ENCODE results near the gene RAI1. TPM values are rescaled to one million over a fixed set of nuclear protein-coding genes. Genes with fewer than 3 reads are reported as not detected.
A peak's percentile ranks its signal among the peaks of the same experiment; 100 is the strongest.

The RAI1 gene
- total and polyA plus RNA-seq, 2 of the 13 experiments (the other 11 are each of a cell fraction or from before 2014, with no cell fraction given): 3.4 to 5.2 TPM

- FAIRE-seq: no peak
- H3K9me3 ChIP-seq (ENCODE audit: low read length): no peaks in the 10 kb centered on the region
- H3K4me1 ChIP-seq (ENCODE audit: insufficient read depth, low read length): peaks cover 59% of the 10 kb centered on the region
- peak overlapping the region; percentile 82 for H3K9ac ChIP-seq (ENCODE audit: insufficient read depth, low read depth, low read length)
- POLR2A ChIA-PET: interaction anchor here (0.6 to 4.8 kb wide), 4 partner anchors 9 to 22 kb away, joined by 3 to 40 read pairs (median 4); no protein-coding TSS in a partner anchor
- 0% methylated on average over 5 of the region's 68 CpGs for WGBS (ENCODE audit: low lambda C conversion rate)
- H3K4me3 ChIP-seq (replicated peaks in 1 of 3; ENCODE audit: insufficient read depth in 1 of 3, low read depth in 2 of 3, low read length in 3 of 3): peak overlapping the region; percentile 90 to 96 (median 95)
- no peaks in the 10 kb centered on the region; a peak in 1 of 5 replicates for H3K27me3 ChIP-seq (ENCODE audit: control insufficient read depth in 1 of 2, insufficient read depth in 2 of 2, low read length in 2 of 2)
- in situ Hi-C loops (cut with HindIII; ENCODE audit: extremely low pct_ligation_motif_present, low pct_unique_long_range_greater_than_20kb) (loop anchor here (5.0 kb wide), 1 partner anchor 40 kb away; no protein-coding TSS in a partner anchor), intact Hi-C loops (cut with micrococcal nuclease; ENCODE audit: unreplicated experiment) (loop anchor here (5.0 kb wide), 1 partner anchor 35 kb away; no protein-coding TSS in a partner anchor)
- peak overlapping the region; percentile 82 for H3K27ac ChIP-seq (ENCODE audit: extremely low read length, insufficient read depth, low read length)
- H3K4me2 ChIP-seq (ENCODE audit: low read depth, low read length): peak overlapping the region; percentile 90
- peak; percentile 16 for ATAC-seq
- CTCF ChIA-PET (ENCODE audit: low intra/inter-chr PET ratio, low total read pairs): interaction anchor here (0.6 to 1.4 kb wide), 2 partner anchors 95 to 178 kb away, joined by 3 to 6 read pairs; no protein-coding TSS in a partner anchor
- H3K79me2 ChIP-seq (ENCODE audit: insufficient read depth, low read length): peaks cover 44% of the 10 kb centered on the region
- no TSS peak for BruUV-seq (replicated peaks)
- no peak overlapping the region for H2AFZ ChIP-seq (ENCODE audit: low read length)
- DNase-seq (ENCODE audit: low spot score): no peak
- H4K20me1 ChIP-seq (ENCODE audit: insufficient read depth, low read length): peaks cover 29% of the 10 kb centered on the region
- no peaks in the 10 kb centered on the region; a peak in 2 of 5 replicates for H3K36me3 ChIP-seq (replicated peaks in 1 of 2; ENCODE audit: control insufficient read depth in 1 of 2, insufficient read depth in 2 of 2, low read length in 2 of 2)
- TF ChIP-seq POLR2AphosphoS2 (IDR thresholded peaks at IDR 0.05; ENCODE audit: low read depth, low read length): no peak
- no peak; the same call in 1 of the 2 replicates for TF ChIP-seq KAT7 (CRISPR knock-in tag; IDR thresholded peaks at IDR 0.05; ENCODE audit: borderline replicate concordance)
- no peak for TF ChIP-seq ZNF83 (CRISPR knock-in tag; IDR thresholded peaks at IDR 0.05; ENCODE audit: borderline replicate concordance)
- no peak for TF ChIP-seq ZSCAN25 (CRISPR knock-in tag; IDR thresholded peaks at IDR 0.05)
- TF ChIP-seq MIER3 (CRISPR knock-in tag; IDR thresholded peaks at IDR 0.05; ENCODE audit: borderline replicate concordance): no peak
- peak; percentile 1; the same call in 1 of the 2 replicates for TF ChIP-seq ZNF788 (CRISPR knock-in tag; IDR thresholded peaks at IDR 0.05; ENCODE audit: borderline replicate concordance)
- TF ChIP-seq ZFX (CRISPR knock-in tag; IDR thresholded peaks at IDR 0.05; ENCODE audit: low read depth): 0 out of 2 replicates have a peak, but pooled peaks have one; percentile 2
- TF ChIP-seq LBX2 (CRISPR knock-in tag; IDR thresholded peaks at IDR 0.05; ENCODE audit: borderline replicate concordance): 0 out of 2 replicates have a peak, but pooled peaks have one; percentile 19
- no peak for TF ChIP-seq TP53 (CRISPR knock-in tag; conservative IDR thresholded peaks at IDR 0.05)
- TF ChIP-seq PHF8 (CRISPR knock-in tag; IDR thresholded peaks at IDR 0.05): peak; percentile 64; the same call in 1 of the 2 replicates
- TF ChIP-seq RCOR2 (CRISPR knock-in tag; IDR thresholded peaks at IDR 0.05): no peak
- no peak for TF ChIP-seq PATZ1 (CRISPR knock-in tag; IDR thresholded peaks at IDR 0.05)
- TF ChIP-seq JUN (CRISPR knock-in tag; IDR thresholded peaks at IDR 0.05): no peak
- TF ChIP-seq PRPF4 (IDR thresholded peaks at IDR 0.05; ENCODE audit: low read depth, low read length, poor library complexity, severe bottlenecking): no peak
- TF ChIP-seq ZNF709 (CRISPR knock-in tag; IDR thresholded peaks at IDR 0.05): peak; percentile 23; the same call in 1 of the 2 replicates
- no peak for TF ChIP-seq ATAD3A (CRISPR knock-in tag; IDR thresholded peaks at IDR 0.05)
- no peak for TF ChIP-seq ZNF891 (CRISPR knock-in tag; IDR thresholded peaks at IDR 0.05)
- no peak for TF ChIP-seq ZSCAN30 (CRISPR knock-in tag; IDR thresholded peaks at IDR 0.05)
- TF ChIP-seq ZNF180 (CRISPR knock-in tag; IDR thresholded peaks at IDR 0.05; ENCODE audit: borderline replicate concordance, low read depth): no peak
- TF ChIP-seq POLR2A (IDR thresholded peaks at IDR 0.05; ENCODE audit: insufficient read depth in 1 of 2, low read depth in 2 of 2, low read length in 2 of 2): 0 out of 4 replicates have a peak, but pooled peaks of 1 of the 2 experiments have one; percentile 26
- TF ChIP-seq, protein P1, sequence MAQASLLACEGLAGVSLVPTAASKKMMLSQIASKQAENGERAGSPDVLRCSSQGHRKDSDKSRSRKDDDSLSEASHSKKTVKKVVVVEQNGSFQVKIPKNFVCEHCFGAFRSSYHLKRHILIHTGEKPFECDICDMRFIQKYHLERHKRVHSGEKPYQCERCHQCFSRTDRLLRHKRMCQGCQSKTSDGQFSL (CRISPR knock-in tag; IDR thresholded peaks at IDR 0.05): peak; percentile 63; the same call in 1 of the 2 replicates
- peak; percentile 73; the same call in 1 of the 2 replicates for TF ChIP-seq BRD4 (CRISPR knock-in tag; IDR thresholded peaks at IDR 0.05)
- TF ChIP-seq YEATS4 (CRISPR knock-in tag; IDR thresholded peaks at IDR 0.05; ENCODE audit: borderline replicate concordance): 0 out of 2 replicates have a peak, but pooled peaks have one; percentile 8
Measured at GRCh38 chr17:17681744-17682292, 560 bp downstream of the RAI1 start.

All from HepG2 (cell line).